ENCODE data around the gene CCDC50.

CCDC50 gene

GRCh38 chr3:191350396-191351090, 21.3 kb downstream of the CCDC50 start:
- DNase-seq (ENCODE audit: low spot score) = no peak

GRCh38 chr3:191352014-191352413, 22.8 kb downstream of the CCDC50 start:
- no peak for DNase-seq (ENCODE audit: low spot score)

- DNase-seq (ENCODE audit: low spot score) = no peak
These were observed 24.0 kb downstream of the CCDC50 start for GRCh38 chr3:191353022-191353777.

GRCh38 chr3:191355406-191355805, 26.2 kb downstream of the CCDC50 start:
- no peak for DNase-seq (ENCODE audit: low spot score)

- DNase-seq (ENCODE audit: low spot score) = no peak
These were observed 27.6 kb downstream of the CCDC50 start for GRCh38 chr3:191356631-191357439.

GRCh38 chr3:191357909-191358308, 28.7 kb downstream of the CCDC50 start:
- DNase-seq (ENCODE audit: low spot score) = no peak

GRCh38 chr3:191358929-191359328, 29.7 kb downstream of the CCDC50 start:
- DNase-seq (ENCODE audit: low spot score) = no peak

GRCh38 chr3:191360620-191361019, 31.4 kb downstream of the CCDC50 start:
- no peak for DNase-seq (ENCODE audit: low spot score)

GRCh38 chr3:191361456-191361855, 32.3 kb downstream of the CCDC50 start:
- DNase-seq (ENCODE audit: low spot score) = no peak

GRCh38 chr3:191362037-191362436, 32.8 kb downstream of the CCDC50 start:
- DNase-seq (ENCODE audit: low spot score) = no peak

- DNase-seq (ENCODE audit: low spot score) = no peak
These were observed 33.4 kb downstream of the CCDC50 start for GRCh38 chr3:191362524-191363090.

GRCh38 chr3:191363221-191363620, 34.0 kb downstream of the CCDC50 start:
- no peak for DNase-seq (ENCODE audit: low spot score)

GRCh38 chr3:191366675-191367074, 37.5 kb downstream of the CCDC50 start:
- no peak for DNase-seq (ENCODE audit: low spot score)

- DNase-seq (ENCODE audit: low spot score) = no peak
These were observed 39.8 kb downstream of the CCDC50 start for GRCh38 chr3:191368755-191369615.

- DNase-seq (ENCODE audit: low spot score) = no peak
These were observed 40.4 kb downstream of the CCDC50 start for GRCh38 chr3:191369616-191370010.

- no peak for DNase-seq (ENCODE audit: low spot score)
These were observed 42.9 kb downstream of the CCDC50 start for GRCh38 chr3:191372122-191372521.

GRCh38 chr3:191373327-191373726, 44.1 kb downstream of the CCDC50 start:
- no peak for DNase-seq (ENCODE audit: low spot score)

- DNase-seq (ENCODE audit: low spot score) = no peak
These were observed 47.4 kb downstream of the CCDC50 start for GRCh38 chr3:191376516-191377141.

- DNase-seq (ENCODE audit: low spot score) = no peak
These were observed 49.1 kb downstream of the CCDC50 start for GRCh38 chr3:191378142-191378812.

- DNase-seq (ENCODE audit: low spot score) = no peak
These were observed 50.3 kb downstream of the CCDC50 start for GRCh38 chr3:191379446-191379845.

All from CD4-positive, alpha-beta T cell treated with Interleukin-2 at 100 ng/mL for 4 hours (primary cell).